ENCODE data around the gene CTR9.

CTR9 gene

DNA sequence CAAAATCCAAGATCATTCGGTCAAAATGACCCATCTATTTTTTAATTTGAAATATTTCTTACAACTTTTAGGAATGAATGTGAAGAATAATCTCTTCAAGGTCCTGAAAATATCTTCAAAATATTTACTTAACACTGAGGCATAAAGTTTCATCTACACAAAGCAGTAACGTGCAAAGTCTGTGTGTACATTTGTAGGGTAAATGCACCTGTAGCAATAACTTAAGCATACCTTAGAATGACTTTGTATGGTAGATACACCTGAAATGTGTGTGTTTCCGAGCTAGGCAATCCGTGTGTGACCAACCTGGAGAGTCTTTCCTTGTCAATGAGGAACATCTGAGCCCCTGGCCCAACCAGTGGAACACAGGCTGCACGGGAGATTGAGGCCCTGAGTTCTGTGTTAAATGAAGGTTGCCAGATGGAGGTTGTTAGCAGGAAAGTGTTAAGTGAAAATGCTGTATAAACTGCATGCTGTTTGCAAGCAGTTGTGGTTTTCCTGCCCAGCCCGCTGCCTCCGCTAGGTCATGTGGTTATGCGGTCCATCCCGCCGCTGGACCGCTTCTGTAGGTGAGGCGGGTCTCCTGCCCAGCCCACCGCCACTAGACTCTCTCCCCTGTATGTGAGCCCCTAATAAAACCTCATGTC lies 7.6 kb upstream of the CTR9 start:
- TF ChIP-seq TAF1 (IDR thresholded peaks at IDR 0.05; ENCODE audit: borderline replicate concordance, insufficient read depth, low read length), result no peak
- TF ChIP-seq FOXP2 (optimal IDR thresholded peaks at IDR 0.05; ENCODE audit: borderline replicate concordance, extremely low read depth, extremely low read length, insufficient read depth), result no peak
- TF ChIP-seq POLR2AphosphoS5 (IDR thresholded peaks at IDR 0.05; ENCODE audit: low read depth, low read length), result no peak
- TF ChIP-seq, protein P1, sequence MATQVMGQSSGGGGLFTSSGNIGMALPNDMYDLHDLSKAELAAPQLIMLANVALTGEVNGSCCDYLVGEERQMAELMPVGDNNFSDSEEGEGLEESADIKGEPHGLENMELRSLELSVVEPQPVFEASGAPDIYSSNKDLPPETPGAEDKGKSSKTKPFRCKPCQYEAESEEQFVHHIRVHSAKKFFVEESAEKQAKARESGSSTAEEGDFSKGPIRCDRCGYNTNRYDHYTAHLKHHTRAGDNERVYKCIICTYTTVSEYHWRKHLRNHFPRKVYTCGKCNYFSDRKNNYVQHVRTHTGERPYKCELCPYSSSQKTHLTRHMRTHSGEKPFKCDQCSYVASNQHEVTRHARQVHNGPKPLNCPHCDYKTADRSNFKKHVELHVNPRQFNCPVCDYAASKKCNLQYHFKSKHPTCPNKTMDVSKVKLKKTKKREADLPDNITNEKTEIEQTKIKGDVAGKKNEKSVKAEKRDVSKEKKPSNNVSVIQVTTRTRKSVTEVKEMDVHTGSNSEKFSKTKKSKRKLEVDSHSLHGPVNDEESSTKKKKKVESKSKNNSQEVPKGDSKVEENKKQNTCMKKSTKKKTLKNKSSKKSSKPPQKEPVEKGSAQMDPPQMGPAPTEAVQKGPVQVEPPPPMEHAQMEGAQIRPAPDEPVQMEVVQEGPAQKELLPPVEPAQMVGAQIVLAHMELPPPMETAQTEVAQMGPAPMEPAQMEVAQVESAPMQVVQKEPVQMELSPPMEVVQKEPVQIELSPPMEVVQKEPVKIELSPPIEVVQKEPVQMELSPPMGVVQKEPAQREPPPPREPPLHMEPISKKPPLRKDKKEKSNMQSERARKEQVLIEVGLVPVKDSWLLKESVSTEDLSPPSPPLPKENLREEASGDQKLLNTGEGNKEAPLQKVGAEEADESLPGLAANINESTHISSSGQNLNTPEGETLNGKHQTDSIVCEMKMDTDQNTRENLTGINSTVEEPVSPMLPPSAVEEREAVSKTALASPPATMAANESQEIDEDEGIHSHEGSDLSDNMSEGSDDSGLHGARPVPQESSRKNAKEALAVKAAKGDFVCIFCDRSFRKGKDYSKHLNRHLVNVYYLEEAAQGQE (IDR thresholded peaks at IDR 0.05; ENCODE audit: insufficient read depth in 1 of 2, low read depth in 2 of 2, low read length in 2 of 2), result no peak
- no peak for TF ChIP-seq SIN3A (IDR thresholded peaks at IDR 0.05; ENCODE audit: borderline replicate concordance, insufficient read depth, low read length)

GRCh38 chr11:10744206-10744605 lies 6.8 kb upstream of the CTR9 start:
- TF ChIP-seq SIN3A (IDR thresholded peaks at IDR 0.05; ENCODE audit: borderline replicate concordance, insufficient read depth, low read length), result no peak
- TF ChIP-seq, protein P1 (IDR thresholded peaks at IDR 0.05; ENCODE audit: insufficient read depth in 1 of 2, low read depth in 2 of 2, low read length in 2 of 2), result no peak
- no peak for TF ChIP-seq FOXP2 (optimal IDR thresholded peaks at IDR 0.05; ENCODE audit: borderline replicate concordance, extremely low read depth, extremely low read length, insufficient read depth)
- TF ChIP-seq POLR2AphosphoS5 (IDR thresholded peaks at IDR 0.05; ENCODE audit: low read depth, low read length), result no peak
- TF ChIP-seq TAF1 (IDR thresholded peaks at IDR 0.05; ENCODE audit: borderline replicate concordance, insufficient read depth, low read length), result no peak

DNA sequence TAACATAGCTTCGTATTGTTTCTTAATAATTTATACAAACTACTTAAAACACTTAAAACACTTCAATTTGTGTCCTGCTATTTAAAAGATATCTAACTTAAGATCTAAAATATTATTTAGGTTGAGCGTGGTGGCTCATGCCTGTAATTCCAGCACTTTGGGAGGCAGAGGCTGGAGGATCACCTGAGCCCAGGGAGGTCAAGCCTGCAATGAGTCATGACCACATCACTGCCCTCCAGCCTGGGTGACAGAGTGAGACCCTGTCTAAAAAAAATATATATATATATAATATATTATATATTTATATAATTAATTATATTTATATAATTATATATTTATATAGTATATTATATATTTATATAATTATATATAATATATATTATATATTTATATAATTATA lies 4.2 kb upstream of the CTR9 start:
- TF ChIP-seq FOXP2 (optimal IDR thresholded peaks at IDR 0.05; ENCODE audit: borderline replicate concordance, extremely low read depth, extremely low read length, insufficient read depth) (no peak), POLR2AphosphoS5 (IDR thresholded peaks at IDR 0.05; ENCODE audit: low read depth, low read length) (no peak), SIN3A (IDR thresholded peaks at IDR 0.05; ENCODE audit: borderline replicate concordance, insufficient read depth, low read length) (no peak), TAF1 (IDR thresholded peaks at IDR 0.05; ENCODE audit: borderline replicate concordance, insufficient read depth, low read length) (no peak)
- TF ChIP-seq, protein P1 (IDR thresholded peaks at IDR 0.05; ENCODE audit: insufficient read depth in 1 of 2, low read depth in 2 of 2, low read length in 2 of 2), result no peak

DNA sequence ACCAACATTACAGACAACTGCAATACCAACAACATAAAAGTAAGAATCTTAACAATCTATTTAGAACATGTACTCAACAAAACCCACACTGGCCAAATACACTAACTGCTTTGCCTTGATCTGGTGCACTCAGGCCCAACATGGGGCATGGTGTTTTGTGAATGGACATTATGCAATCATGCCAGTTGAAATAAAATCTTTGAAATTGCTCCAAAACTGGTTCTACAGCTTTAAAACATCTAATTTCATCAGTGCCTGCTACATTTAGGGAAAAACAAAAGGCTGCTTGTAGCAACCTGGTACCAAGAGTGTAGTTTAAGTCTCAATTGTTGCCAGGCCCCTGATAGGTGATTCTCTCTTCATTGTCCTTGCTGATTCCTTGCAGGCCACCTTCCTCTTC lies 3.3 kb upstream of the CTR9 start:
- TF ChIP-seq, protein P1 (IDR thresholded peaks at IDR 0.05; ENCODE audit: insufficient read depth in 1 of 2, low read depth in 2 of 2, low read length in 2 of 2), result no peak
- TF ChIP-seq SIN3A (IDR thresholded peaks at IDR 0.05; ENCODE audit: borderline replicate concordance, insufficient read depth, low read length), result no peak
- TF ChIP-seq TAF1 (IDR thresholded peaks at IDR 0.05; ENCODE audit: borderline replicate concordance, insufficient read depth, low read length), result no peak
- no peak for TF ChIP-seq FOXP2 (optimal IDR thresholded peaks at IDR 0.05; ENCODE audit: borderline replicate concordance, extremely low read depth, extremely low read length, insufficient read depth)
- TF ChIP-seq POLR2AphosphoS5 (IDR thresholded peaks at IDR 0.05; ENCODE audit: low read depth, low read length), result no peak
